Activated CD8-positive, alpha-beta memory T cell treated with anti-CD3 and anti-CD28 coated beads, Interleukin-2, amount 50 U/mL, for 24 hours (primary cell): ENCODE data around the gene IP6K2.

ENCODE experiments used
- DNase-seq: peaks from one replicate; pipeline ENCODE4 v3.0.0-alpha.2; 2020; ENCODE audit errors: extremely low read depth

The IP6K2 gene

GRCh38 chr3:48664313-48664644, 52.7 kb downstream of the IP6K2 start:
- no peak for DNase-seq

GRCh38 chr3:48663489-48664312, 53.3 kb downstream of the IP6K2 start:
- peak; percentile 76 for DNase-seq

GRCh38 chr3:48662753-48663488, 54.1 kb downstream of the IP6K2 start, which contains the start of gene CELSR3:
Gene CELSR3, minus strand, starts transcription at chr3:48662886. Its CDS starts 252 bp downstream, at chr3:48662634.
- peak; percentile 31 for DNase-seq

GRCh38 chr3:48662145-48662752, 54.8 kb downstream of the IP6K2 start:
- no peak for DNase-seq

- peak; percentile 47 for DNase-seq
Measured at GRCh38 chr3:48661501-48662144, 55.4 kb downstream of the IP6K2 start.

GRCh38 chr3:48660800-48661400, 56.1 kb downstream of the IP6K2 start:
- DNase-seq, result no peak

- no peak for DNase-seq
Measured at GRCh38 chr3:48656841-48657281, 60.2 kb downstream of the IP6K2 start.

- DNase-seq, result no peak
Measured at GRCh38 chr3:48656061-48656840, 60.8 kb downstream of the IP6K2 start.

GRCh38 chr3:48655606-48656005, 61.4 kb downstream of the IP6K2 start:
- DNase-seq, result no peak

- DNase-seq, result no peak
Measured at GRCh38 chr3:48655063-48655462, 62.0 kb downstream of the IP6K2 start.

- DNase-seq, result no peak
Measured at GRCh38 chr3:48652923-48653715, 63.9 kb downstream of the IP6K2 start.

- no peak for DNase-seq
Measured at GRCh38 chr3:48651771-48652170, 65.2 kb downstream of the IP6K2 start.

- no peak for DNase-seq
Measured at GRCh38 chr3:48650723-48651122, 66.3 kb downstream of the IP6K2 start.

- no peak for DNase-seq
Measured at GRCh38 chr3:48648188-48648850, 68.7 kb downstream of the IP6K2 start.

- no peak for DNase-seq
Measured at GRCh38 chr3:48647714-48648113, 69.3 kb downstream of the IP6K2 start.

- no peak for DNase-seq
Measured at GRCh38 chr3:48644898-48645760, 71.9 kb downstream of the IP6K2 start.

- no peak for DNase-seq
Measured at GRCh38 chr3:48642605-48643004, 74.4 kb downstream of the IP6K2 start.

- no peak for DNase-seq
Measured at GRCh38 chr3:48641396-48641795, 75.6 kb downstream of the IP6K2 start.
